ENCODE data around the gene SPTBN2. TPM values are rescaled to one million over a fixed set of nuclear protein-coding genes. Genes with fewer than 3 reads are reported as not detected.
A peak's percentile ranks its signal among the peaks of the same experiment; 100 is the strongest.

SPTBN2 gene
- total RNA-seq, 1 donor from 2014 or later: 11.5 TPM

- H3K27ac ChIP-seq (ENCODE audit: low read depth, low read length): no peak overlapping the region
Measured at GRCh38 chr11:66676282-66676919, 52.6 kb downstream of the SPTBN2 start.

GRCh38 chr11:66674964-66675602 is 53.9 kb downstream of the SPTBN2 start:
- Histone ChIP-seq H3K27ac (ENCODE audit: low read depth, low read length) (no peak overlapping the region), H3K4me1 (ENCODE audit: control insufficient read depth in 3 of 3, insufficient read depth in 3 of 3, low read length in 3 of 3) (peaks cover 17 to 26% (median 25%) of the 10 kb centered on the region in 3 donors), H3K27me3 (ENCODE audit: control insufficient read depth in 3 of 3, insufficient read depth in 3 of 3, low read length in 3 of 3) (no peaks in the 10 kb centered on the region), H3K4me3 (ENCODE audit: low read length in 3 of 3) (peak overlapping the region in 1 of 3 donors; percentile 22), H3K9ac (ENCODE audit: low read depth in 1 of 3, low read length in 3 of 3) (no peak overlapping the region), H3K9me3 (ENCODE audit: control insufficient read depth in 3 of 3, low read length in 3 of 3) (no peaks in the 10 kb centered on the region), H3K36me3 (ENCODE audit: control insufficient read depth in 3 of 3, insufficient read depth in 3 of 3, low read length in 3 of 3) (peaks cover 0 to 3% (median 0%) of the 10 kb centered on the region in 3 donors)

More at GRCh38 chr11:66676282-66676919, 52.6 kb downstream of the SPTBN2 start:
- Histone ChIP-seq H3K4me1 (ENCODE audit: control insufficient read depth in 3 of 3, insufficient read depth in 3 of 3, low read length in 3 of 3) (peaks cover 17 to 26% (median 25%) of the 10 kb centered on the region in 3 donors), H3K36me3 (ENCODE audit: control insufficient read depth in 3 of 3, insufficient read depth in 3 of 3, low read length in 3 of 3) (no peaks in the 10 kb centered on the region), H3K4me3 (ENCODE audit: low read length in 3 of 3) (peak overlapping the region; percentile 92 to 96 (median 96)), H3K27me3 (ENCODE audit: control insufficient read depth in 3 of 3, insufficient read depth in 3 of 3, low read length in 3 of 3) (no peaks in the 10 kb centered on the region), H3K9me3 (ENCODE audit: control insufficient read depth in 3 of 3, low read length in 3 of 3) (no peaks in the 10 kb centered on the region), H3K9ac (ENCODE audit: low read depth in 1 of 3, low read length in 3 of 3) (peak overlapping the region in 1 of 3 donors; percentile 19)

GRCh38 chr11:66670816-66671215 is 58.2 kb downstream of the SPTBN2 start:
- H3K27me3 ChIP-seq (ENCODE audit: control insufficient read depth in 3 of 3, insufficient read depth in 3 of 3, low read length in 3 of 3): no peaks in the 10 kb centered on the region
- peaks cover 3 to 14% (median 8%) of the 10 kb centered on the region in 3 donors for H3K4me1 ChIP-seq (ENCODE audit: control insufficient read depth in 3 of 3, insufficient read depth in 3 of 3, low read length in 3 of 3)
- peaks cover 4 to 29% (median 22%) of the 10 kb centered on the region in 3 donors for H3K36me3 ChIP-seq (ENCODE audit: control insufficient read depth in 3 of 3, insufficient read depth in 3 of 3, low read length in 3 of 3)
- H3K9ac ChIP-seq (ENCODE audit: low read depth in 1 of 3, low read length in 3 of 3): no peak overlapping the region
- no peak overlapping the region for H3K4me3 ChIP-seq (ENCODE audit: low read length in 3 of 3)
- no peaks in the 10 kb centered on the region for H3K9me3 ChIP-seq (ENCODE audit: control insufficient read depth in 3 of 3, low read length in 3 of 3)
- H3K27ac ChIP-seq (ENCODE audit: low read depth, low read length): no peak overlapping the region

GRCh38 chr11:66665369-66665768 is 63.6 kb downstream of the SPTBN2 start:
- no peak overlapping the region for H3K27ac ChIP-seq (ENCODE audit: low read depth, low read length)
- H3K36me3 ChIP-seq (ENCODE audit: control insufficient read depth in 3 of 3, insufficient read depth in 3 of 3, low read length in 3 of 3): peaks cover 9 to 44% (median 43%) of the 10 kb centered on the region in 3 donors
- no peak overlapping the region for H3K9ac ChIP-seq (ENCODE audit: low read depth in 1 of 3, low read length in 3 of 3)
- H3K4me3 ChIP-seq (ENCODE audit: low read length in 3 of 3): no peak overlapping the region
- H3K4me1 ChIP-seq (ENCODE audit: control insufficient read depth in 3 of 3, insufficient read depth in 3 of 3, low read length in 3 of 3): no peaks in the 10 kb centered on the region
- no peaks in the 10 kb centered on the region for H3K27me3 ChIP-seq (ENCODE audit: control insufficient read depth in 3 of 3, insufficient read depth in 3 of 3, low read length in 3 of 3)
- no peaks in the 10 kb centered on the region for H3K9me3 ChIP-seq (ENCODE audit: control insufficient read depth in 3 of 3, low read length in 3 of 3)

GRCh38 chr11:66663741-66664296 is 65.2 kb downstream of the SPTBN2 start:
- no peaks in the 10 kb centered on the region for H3K27me3 ChIP-seq (ENCODE audit: control insufficient read depth in 3 of 3, insufficient read depth in 3 of 3, low read length in 3 of 3)
- no peaks in the 10 kb centered on the region for H3K4me1 ChIP-seq (ENCODE audit: control insufficient read depth in 3 of 3, insufficient read depth in 3 of 3, low read length in 3 of 3)
- peaks cover 9 to 42% (median 40%) of the 10 kb centered on the region in 3 donors for H3K36me3 ChIP-seq (ENCODE audit: control insufficient read depth in 3 of 3, insufficient read depth in 3 of 3, low read length in 3 of 3)
- H3K4me3 ChIP-seq (ENCODE audit: low read length in 3 of 3): no peak overlapping the region
- H3K9ac ChIP-seq (ENCODE audit: low read depth in 1 of 3, low read length in 3 of 3): no peak overlapping the region
- H3K27ac ChIP-seq (ENCODE audit: low read depth, low read length): no peak overlapping the region
- H3K9me3 ChIP-seq (ENCODE audit: control insufficient read depth in 3 of 3, low read length in 3 of 3): no peaks in the 10 kb centered on the region

- H3K36me3 ChIP-seq (ENCODE audit: control insufficient read depth in 3 of 3, insufficient read depth in 3 of 3, low read length in 3 of 3): peaks cover 3 to 16% (median 6%) of the 10 kb centered on the region in 3 donors
Measured at GRCh38 chr11:66659763-66660162, 69.3 kb downstream of the SPTBN2 start.

GRCh38 chr11:66653123-66653522 is 75.9 kb downstream of the SPTBN2 start:
- no peaks in the 10 kb centered on the region for H3K27me3 ChIP-seq (ENCODE audit: control insufficient read depth in 3 of 3, insufficient read depth in 3 of 3, low read length in 3 of 3)
- H3K9ac ChIP-seq (ENCODE audit: low read depth in 1 of 3, low read length in 3 of 3): no peak overlapping the region
- H3K36me3 ChIP-seq (ENCODE audit: control insufficient read depth in 3 of 3, insufficient read depth in 3 of 3, low read length in 3 of 3): peaks cover 15 to 20% (median 16%) of the 10 kb centered on the region in 3 donors
- peaks cover 0 to 2% (median 0%) of the 10 kb centered on the region in 3 donors for H3K4me1 ChIP-seq (ENCODE audit: control insufficient read depth in 3 of 3, insufficient read depth in 3 of 3, low read length in 3 of 3)
- no peak overlapping the region for H3K27ac ChIP-seq (ENCODE audit: low read depth, low read length)
- no peaks in the 10 kb centered on the region for H3K9me3 ChIP-seq (ENCODE audit: control insufficient read depth in 3 of 3, low read length in 3 of 3)
- no peak overlapping the region for H3K4me3 ChIP-seq (ENCODE audit: low read length in 3 of 3)

More at GRCh38 chr11:66659763-66660162, 69.3 kb downstream of the SPTBN2 start:
- Histone ChIP-seq H3K4me1 (ENCODE audit: control insufficient read depth in 3 of 3, insufficient read depth in 3 of 3, low read length in 3 of 3) (no peaks in the 10 kb centered on the region), H3K9ac (ENCODE audit: low read depth in 1 of 3, low read length in 3 of 3) (no peak overlapping the region), H3K4me3 (ENCODE audit: low read length in 3 of 3) (no peak overlapping the region), H3K27me3 (ENCODE audit: control insufficient read depth in 3 of 3, insufficient read depth in 3 of 3, low read length in 3 of 3) (no peaks in the 10 kb centered on the region), H3K27ac (ENCODE audit: low read depth, low read length) (no peak overlapping the region), H3K9me3 (ENCODE audit: control insufficient read depth in 3 of 3, low read length in 3 of 3) (no peaks in the 10 kb centered on the region)

- Histone ChIP-seq H3K27me3 (ENCODE audit: control insufficient read depth in 3 of 3, insufficient read depth in 3 of 3, low read length in 3 of 3) (no peaks in the 10 kb centered on the region), H3K4me3 (ENCODE audit: low read length in 3 of 3) (no peak overlapping the region), H3K36me3 (ENCODE audit: control insufficient read depth in 3 of 3, insufficient read depth in 3 of 3, low read length in 3 of 3) (peaks cover 15 to 20% (median 16%) of the 10 kb centered on the region in 3 donors), H3K27ac (ENCODE audit: low read depth, low read length) (no peak overlapping the region), H3K9me3 (ENCODE audit: control insufficient read depth in 3 of 3, low read length in 3 of 3) (no peaks in the 10 kb centered on the region), H3K4me1 (ENCODE audit: control insufficient read depth in 3 of 3, insufficient read depth in 3 of 3, low read length in 3 of 3) (peaks cover 0 to 2% (median 0%) of the 10 kb centered on the region in 3 donors), H3K9ac (ENCODE audit: low read depth in 1 of 3, low read length in 3 of 3) (no peak overlapping the region)
Measured at GRCh38 chr11:66652651-66653050, 76.4 kb downstream of the SPTBN2 start.

GRCh38 chr11:66651016-66651415 is 78.0 kb downstream of the SPTBN2 start:
- Histone ChIP-seq H3K36me3 (ENCODE audit: control insufficient read depth in 3 of 3, insufficient read depth in 3 of 3, low read length in 3 of 3) (peaks cover 16 to 26% (median 25%) of the 10 kb centered on the region in 3 donors), H3K9ac (ENCODE audit: low read depth in 1 of 3, low read length in 3 of 3) (no peak overlapping the region), H3K9me3 (ENCODE audit: control insufficient read depth in 3 of 3, low read length in 3 of 3) (no peaks in the 10 kb centered on the region), H3K27me3 (ENCODE audit: control insufficient read depth in 3 of 3, insufficient read depth in 3 of 3, low read length in 3 of 3) (no peaks in the 10 kb centered on the region), H3K4me3 (ENCODE audit: low read length in 3 of 3) (no peak overlapping the region), H3K27ac (ENCODE audit: low read depth, low read length) (no peak overlapping the region), H3K4me1 (ENCODE audit: control insufficient read depth in 3 of 3, insufficient read depth in 3 of 3, low read length in 3 of 3) (peaks cover under 1 to 12% (median 5%) of the 10 kb centered on the region in 3 donors)

- no peak overlapping the region for H3K9ac ChIP-seq (ENCODE audit: low read depth in 1 of 3, low read length in 3 of 3)
- peaks cover 12 to 21% (median 15%) of the 10 kb centered on the region in 3 donors for H3K4me1 ChIP-seq (ENCODE audit: control insufficient read depth in 3 of 3, insufficient read depth in 3 of 3, low read length in 3 of 3)
- no peak overlapping the region for H3K4me3 ChIP-seq (ENCODE audit: low read length in 3 of 3)
- H3K36me3 ChIP-seq (ENCODE audit: control insufficient read depth in 3 of 3, insufficient read depth in 3 of 3, low read length in 3 of 3): peaks cover 14 to 36% (median 31%) of the 10 kb centered on the region in 3 donors
- no peaks in the 10 kb centered on the region for H3K27me3 ChIP-seq (ENCODE audit: control insufficient read depth in 3 of 3, insufficient read depth in 3 of 3, low read length in 3 of 3)
- H3K9me3 ChIP-seq (ENCODE audit: control insufficient read depth in 3 of 3, low read length in 3 of 3): no peaks in the 10 kb centered on the region
- no peak overlapping the region for H3K27ac ChIP-seq (ENCODE audit: low read depth, low read length)
Measured at GRCh38 chr11:66649903-66650302, 79.1 kb downstream of the SPTBN2 start.
